ENCODE results near the gene JUNB.
A peak's percentile ranks its signal among the peaks of the same experiment; 100 is the strongest.

Gene JUNB

DNA sequence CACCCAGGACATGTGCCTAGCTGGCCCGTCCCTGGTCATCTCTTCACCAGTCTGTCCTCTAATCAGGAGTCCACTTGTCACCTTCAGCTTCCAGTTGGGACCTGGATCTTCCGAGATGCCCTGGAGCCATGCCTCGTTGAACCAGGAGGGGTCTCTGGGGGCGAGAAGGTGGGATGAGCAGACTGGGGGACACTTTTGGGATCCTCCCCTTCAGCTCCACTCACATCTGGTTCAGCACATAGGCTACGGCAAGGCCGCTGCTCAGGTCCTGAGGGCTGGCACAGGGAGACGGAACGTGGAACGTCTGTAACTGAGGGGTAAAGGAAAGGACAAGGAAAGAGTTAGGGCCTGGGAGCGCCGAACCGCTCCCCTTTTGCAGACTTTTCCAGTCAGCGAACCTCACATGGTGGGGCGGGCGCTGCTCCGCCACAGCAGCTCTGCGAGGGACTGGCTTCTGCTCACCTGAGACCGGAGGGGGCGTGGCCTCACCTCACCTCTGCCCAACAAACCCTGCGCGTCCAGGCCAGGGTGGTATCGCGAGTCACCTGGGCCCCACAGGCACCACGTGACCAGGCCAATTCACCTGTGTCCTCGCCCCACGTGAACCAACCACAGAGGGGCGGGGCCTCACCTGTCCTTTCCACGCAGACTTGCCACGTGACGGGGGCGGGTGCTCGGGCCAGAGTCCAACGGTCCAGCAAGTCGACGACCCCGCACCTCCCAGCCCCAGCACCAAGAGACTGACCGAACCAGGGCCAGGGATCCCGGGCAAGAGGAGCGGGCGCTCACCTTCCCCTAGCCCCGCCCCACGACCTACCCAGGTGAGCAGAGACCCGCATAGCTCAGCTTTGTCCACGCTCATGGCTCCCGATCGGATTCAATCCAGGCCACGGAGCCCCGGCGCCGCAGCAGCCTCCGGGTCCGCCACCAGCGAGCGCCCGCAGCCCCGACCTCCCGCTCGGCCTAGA lies 16.4 kb upstream of the JUNB start, which contains the start of gene HOOK2:
Gene HOOK2, minus strand, starts transcription at position 965 of the 968 bp plus-strand sequence. Its CDS starts 103 bp downstream, at position 862.
- DNase-seq: peak; percentile 14

DNA sequence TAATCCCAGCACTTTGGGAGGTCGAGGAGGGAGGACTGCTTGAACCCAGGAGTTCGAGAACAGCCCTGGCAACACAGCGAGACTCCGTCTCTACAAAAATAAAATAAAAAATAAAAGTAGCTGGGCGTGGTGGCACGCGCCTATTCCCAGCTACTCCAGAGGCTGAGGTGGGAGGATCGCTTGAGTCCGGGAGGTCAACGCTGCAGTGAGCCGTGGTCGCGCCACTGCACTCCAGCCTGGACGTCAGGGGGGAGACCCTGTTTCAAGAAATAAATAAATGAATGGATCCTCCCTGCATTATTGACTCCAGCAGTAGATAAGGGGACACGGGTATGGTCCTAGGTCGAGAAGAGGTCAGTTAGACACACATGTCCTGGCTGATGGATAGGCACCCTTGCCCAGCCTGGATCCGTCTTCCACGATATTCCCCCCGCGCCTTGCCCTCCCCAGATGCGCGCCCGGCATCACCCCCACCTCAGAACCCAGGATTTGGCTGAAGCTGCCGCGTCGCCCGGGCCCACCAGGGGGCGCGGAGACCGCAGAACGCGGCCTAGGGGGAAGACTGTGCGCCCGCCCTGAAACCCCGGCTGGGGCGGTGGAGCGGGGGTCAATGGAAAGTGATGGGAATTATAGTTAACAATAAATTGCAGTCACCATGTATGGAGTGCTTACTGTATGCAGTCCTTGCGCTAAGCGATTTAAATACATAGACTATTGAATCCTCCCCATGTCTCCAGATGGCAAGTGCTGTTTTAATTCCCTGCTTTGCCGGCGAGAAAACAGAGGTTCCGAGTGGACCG lies 13.9 kb upstream of the JUNB start:
- peak; percentile 91 for DNase-seq

DNA sequence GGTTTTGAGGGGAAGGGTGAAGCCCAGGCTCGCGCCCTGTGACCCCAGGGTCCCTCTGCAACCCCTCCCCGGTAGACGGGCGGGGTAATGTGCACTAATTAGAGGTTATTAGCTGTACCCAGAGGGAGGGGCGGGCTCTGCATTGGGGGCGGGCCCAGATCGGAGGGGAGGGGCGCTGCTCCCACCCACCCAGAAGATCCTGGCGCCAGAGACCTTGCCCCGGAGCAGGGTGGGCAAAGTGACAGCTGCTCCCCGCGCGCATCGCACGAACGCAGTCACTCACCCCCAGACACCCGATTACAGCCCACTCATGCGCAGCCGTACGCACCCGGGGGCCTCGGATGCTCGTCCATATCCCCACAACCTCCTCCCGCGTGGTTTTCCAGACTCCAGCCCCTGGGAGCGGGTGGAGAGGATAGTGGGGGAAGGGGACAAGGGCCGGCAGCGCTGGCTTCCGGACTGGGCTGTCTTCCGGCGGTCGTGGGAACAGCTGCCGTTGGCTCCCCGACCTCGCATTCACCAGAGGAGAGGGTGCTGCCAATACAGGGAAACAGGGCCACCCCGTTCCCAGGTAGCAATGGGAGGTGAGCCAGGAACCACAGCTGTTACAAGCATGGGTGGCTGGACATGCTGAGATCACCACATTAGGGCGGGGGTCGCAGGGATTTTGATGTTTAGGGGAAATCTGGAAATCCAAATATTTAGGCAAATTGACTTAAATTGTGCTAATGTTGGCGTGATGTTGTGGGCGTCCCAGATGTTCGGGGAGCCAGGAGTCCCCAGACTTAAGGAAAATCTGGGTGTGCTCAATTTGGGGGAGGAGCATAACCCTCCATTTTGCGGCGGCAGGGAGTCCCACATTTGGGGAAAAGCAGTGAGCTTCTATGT lies 13.0 kb upstream of the JUNB start:
- peak; percentile 72 for DNase-seq

DNA sequence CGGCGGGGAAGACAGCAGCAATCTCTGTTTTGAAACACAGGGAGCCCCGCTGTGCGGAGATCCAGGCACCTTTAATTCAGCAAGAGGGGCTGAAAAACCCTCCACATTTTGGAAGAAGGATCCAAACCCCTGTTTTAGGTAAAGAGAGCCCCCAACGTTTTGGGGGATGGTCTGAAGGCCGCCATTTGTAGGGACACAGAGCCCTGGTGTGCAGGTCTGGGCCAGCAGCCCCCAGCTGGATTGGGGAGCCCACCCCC lies 12.5 kb upstream of the JUNB start:
- DNase-seq: no peak

DNA sequence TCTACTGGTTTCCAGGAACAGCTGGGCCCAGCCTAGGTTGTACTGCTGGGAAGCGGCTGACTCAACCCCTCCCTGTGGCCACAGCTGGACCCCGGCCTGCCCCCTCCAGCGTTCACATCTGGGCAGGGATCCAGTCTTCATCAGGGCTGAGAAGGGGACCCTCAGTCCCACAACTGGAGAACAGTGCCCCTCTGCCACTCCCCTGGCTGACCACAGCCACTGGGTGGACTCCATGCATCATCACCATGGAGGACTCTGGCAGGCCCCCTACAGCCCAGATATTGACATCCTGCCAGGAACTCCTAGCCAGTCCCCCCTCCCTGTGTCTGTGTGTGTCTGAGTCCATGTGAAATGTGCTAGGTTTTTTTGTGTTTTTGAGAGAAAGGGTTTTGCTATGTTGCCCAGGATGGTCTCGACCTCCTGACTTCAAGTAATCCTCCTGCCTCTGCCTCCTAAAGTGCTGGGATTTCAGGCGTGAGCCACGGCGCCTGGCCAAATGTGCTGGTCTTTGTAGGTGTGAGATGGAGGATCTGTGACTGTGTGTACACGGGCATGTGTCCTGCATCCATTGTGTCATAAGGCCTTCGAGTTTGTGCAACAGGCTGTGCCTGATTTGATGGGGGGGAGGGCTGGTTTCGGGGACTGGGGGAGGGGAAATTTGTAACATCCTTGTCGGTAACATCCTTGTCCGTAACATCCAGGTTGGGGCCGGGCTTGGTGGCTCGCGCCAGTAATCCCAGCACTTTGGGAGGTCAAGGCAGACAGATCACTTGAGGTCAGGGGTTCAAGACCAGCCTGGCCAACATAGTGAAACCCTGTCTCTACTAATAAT lies 11.9 kb upstream of the JUNB start:
- DNase-seq: peak; percentile 31

DNA sequence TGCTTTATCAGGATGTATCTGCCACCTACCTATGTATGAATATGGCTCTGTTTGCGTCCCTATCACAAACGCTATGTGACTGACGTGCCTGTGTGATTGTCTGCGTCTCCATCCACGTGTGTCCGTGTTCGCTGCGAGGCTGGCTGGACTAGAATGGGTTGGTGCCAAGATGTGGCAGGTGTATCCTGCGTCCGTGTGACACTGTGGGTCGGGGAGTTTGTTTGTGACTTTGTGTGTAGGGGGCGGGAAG lies 9.2 kb upstream of the JUNB start:
- no peak for DNase-seq

DNA sequence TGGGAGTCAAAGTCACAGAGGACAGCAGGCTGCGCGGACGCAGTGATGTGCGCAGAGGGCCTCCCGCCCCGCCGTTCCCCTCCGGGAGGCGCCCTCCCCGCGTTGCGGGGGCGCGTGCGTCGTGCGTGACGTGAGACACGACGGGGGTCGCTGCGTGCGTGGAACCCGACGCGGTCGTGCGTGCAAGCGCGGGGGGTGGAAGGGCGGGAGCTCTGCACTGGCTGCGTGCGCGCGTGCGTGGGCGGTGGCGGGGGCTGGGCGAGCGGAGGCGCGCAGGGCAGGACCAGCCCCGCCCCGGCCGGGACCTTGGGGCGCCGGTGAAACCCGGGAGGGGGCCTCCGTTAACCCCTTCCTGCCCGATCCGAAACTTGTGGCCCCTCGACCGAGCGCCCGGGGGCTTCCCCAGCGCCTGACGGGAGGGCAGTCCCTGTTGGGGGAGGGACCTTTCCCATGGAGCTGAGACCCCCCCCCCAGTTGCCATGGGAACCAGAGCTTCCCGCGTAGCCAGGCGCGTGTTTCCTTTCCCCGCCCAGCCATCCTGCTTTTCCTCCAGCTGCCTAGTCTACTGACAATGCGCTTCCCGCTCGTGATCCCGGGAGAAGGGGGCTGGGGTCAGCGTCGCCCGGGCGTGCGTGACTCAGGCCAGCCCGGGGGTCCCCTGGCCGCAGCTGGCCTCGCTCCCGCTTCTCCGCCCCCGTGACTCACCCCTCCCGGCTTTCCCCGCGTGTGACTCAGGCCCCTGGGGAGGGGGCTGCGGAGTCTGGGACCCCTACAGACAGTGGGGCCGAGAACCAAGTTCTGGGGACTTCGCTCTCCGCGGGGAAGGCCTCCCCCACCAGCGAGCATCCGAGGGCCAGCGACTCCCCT lies 8.6 kb upstream of the JUNB start:
- peak; percentile 96 for DNase-seq

DNA sequence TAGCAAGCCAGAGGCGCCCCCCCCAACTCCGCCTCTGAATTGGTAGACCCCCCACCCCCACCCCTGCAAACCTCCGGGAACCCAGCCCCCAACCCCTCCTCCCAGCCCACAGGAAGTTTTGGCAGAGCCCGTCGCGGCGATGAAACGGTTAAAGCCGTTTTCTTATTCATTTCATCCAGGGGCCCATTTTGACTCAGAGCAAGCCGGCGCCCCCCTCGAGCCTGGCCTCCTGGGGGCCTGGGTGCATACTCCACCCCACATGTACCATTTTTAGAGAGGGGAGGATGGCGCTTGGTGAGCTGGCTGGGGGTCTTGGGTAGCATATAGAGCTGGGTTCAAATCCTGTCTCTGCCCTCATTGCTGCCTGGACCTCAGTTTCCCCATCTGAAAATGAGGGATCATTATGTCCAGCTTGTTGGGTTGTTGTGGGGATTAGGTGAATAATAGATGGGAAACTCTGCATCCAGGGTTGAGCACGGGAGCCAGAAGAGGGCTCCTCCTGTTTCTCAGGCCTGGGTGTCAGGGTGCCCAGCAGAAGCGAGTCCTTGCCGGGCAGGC lies 7.9 kb upstream of the JUNB start:
- peak; percentile 93 for DNase-seq

DNA sequence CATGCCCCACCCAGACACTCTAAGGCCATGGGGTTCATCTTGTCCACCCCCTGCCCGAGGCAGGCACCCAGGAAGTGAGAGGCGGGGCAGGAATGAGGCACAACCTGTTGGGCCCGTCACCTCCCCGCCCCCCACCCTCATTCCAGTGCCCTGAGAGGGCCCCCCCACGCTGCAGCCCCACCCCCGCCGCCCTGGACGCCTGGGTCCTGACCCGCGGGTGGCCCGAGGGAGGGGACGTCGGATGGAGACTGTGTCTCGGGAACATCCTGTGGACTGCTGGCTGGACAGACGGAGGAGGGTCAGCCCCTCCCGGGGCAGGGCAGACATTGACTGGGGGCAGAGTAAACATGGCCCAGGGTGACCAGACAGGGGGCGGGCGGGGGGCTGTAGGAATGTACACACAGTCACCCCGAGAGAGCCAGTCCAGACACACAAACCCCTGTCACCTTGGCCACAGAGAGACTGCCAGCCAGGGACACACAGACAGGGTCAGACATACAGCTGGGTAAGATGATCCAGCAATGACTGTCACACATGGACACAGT lies 7.4 kb upstream of the JUNB start:
- DNase-seq: peak; percentile 60

DNA sequence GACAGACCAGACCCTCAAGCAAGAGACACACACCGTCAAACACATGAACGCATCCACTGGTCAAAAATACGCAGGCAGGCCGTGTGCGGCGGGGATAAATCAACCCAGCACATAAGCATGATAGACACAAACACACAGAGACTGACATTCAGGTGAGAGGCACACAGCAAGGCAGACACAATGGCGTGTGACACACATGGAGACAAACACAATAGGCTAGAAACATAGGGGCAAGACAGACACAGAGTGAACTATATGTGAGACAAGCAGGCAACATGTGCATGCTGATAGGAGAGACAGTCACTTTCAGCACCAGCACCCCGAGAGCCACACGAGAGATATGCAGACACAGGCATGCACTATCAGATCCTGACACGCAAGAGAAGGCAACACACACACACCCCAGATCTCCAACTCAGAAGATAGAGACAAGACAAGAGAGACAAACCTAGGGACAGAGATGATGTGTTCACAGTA lies 6.9 kb upstream of the JUNB start:
- DNase-seq: peak; percentile 44

DNA sequence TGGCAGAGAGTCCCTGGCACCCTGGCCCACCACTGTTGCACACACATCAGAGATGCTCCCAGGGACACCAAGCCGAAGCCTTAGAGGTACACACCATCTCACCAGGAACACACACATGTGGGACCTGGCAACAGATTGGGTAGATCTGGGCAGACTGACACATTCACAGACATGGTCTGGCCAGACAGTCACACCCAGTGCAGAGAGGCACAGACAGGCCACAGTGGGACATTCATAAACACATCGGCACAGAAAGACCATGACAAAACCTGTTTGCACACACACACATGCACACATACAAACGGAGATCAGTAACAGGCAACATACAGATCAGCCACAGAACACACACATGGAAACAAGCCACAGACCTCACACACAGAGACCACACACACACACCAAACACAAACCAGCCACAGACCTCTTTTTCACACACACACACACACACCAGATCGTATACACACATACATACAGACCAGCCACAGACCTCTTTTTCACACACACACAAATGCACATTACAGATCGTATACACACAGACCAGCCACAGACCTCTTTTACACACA lies 6.3 kb upstream of the JUNB start:
- peak; percentile 49 for DNase-seq

DNA sequence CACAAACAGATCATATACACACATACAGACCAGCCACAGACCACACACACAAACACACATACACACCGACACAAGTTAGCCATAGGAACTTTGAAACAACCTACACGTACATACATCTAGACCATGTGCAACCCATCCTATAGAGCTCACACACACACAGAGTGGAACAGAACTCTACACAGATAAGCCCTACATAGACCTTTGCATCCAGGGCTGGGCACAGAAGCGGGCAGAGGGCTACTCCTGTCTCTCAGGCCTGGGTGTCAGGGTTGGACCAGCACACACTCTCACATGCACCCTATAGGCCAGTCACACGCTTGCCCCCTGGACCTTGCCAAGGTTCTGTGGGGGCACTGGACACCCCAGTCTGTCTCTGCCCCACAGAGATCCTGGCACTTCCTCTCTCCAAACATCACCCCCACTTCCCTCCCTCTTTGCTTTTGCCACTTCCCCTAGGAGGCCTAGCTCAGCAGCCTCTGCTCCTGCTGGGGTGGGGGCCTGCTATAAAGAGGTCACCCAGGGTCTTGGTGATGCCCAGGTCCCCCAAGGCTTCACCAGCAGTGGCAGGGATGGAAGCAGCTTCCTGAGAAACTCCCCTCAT lies 5.8 kb upstream of the JUNB start:
- peak; percentile 32 for DNase-seq

DNA sequence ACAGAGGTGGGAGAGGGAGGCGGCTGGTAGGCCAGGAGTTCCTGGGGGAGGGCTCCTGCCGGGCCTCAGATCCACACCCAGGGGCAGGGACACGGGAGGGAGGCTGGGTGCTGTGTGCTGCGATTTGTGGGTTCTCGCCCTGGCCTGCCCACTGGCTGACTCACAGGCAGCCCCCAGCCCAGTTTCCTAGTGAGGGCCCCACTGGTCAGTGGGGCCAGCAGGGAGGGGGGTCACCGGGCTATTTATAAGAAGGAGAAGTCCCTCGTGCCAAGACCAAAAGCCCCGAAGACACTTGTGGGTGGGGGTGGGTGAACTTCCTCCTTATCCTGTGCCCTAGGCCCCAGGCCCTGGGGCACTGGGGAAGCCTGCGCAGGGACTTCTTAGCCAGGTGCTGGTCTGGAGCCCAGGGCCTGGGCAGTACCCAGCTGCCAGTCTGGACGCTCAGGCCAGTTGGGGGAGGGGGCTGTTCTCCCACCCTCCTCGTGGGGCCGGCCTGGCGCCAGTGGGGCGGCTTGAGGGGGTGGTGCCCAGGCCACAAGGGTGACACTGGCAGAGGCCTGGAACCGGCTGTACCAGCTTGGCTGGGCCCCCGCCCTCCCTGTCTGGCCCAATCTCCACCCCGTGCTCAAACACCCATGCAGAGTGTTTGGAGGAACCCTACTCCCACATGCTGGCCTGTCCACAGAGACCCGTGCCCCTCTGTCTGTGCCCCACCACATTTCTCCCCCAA lies 5.0 kb upstream of the JUNB start:
- peak; percentile 27 for DNase-seq

DNA sequence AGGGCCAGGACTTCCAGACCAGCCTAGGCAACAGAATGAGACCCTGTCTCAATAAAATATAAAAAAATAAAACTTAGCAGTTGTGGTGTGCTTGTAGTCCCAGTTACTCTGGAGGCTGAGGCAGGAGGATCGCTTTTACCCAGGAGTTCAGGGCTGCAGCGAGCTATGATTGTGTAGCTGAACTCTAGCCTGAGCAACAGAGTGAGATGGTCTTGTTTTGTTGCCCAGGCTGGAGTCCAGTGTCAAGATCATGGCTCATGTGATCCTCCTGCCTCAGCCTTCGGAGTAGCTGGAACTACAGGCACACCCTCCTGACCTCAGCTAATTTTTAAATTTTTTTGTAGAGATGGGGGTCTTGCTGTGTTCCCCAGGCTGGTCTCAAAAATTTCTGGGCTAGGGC lies 4.3 kb upstream of the JUNB start:
- no peak for DNase-seq

DNA sequence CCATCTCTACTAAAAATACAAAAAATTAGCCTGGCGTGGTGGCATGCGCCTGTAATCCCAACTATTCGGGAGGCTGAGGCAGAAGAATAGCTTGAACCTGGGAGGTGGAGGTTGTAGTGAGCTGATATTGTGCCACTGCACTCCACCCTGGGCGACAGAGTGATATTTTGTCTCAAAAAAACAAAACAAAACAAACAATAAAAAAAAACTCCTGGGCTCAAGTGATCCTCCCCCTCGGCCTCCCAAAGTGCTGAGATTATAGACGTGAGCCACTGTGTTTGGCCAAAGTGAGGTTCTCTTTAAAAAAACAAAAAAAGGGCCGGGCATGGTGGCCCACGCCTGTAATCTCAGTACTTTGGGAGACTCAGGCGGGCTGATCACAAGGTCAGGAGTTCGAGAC lies 3.8 kb upstream of the JUNB start:
- no peak for DNase-seq

DNA sequence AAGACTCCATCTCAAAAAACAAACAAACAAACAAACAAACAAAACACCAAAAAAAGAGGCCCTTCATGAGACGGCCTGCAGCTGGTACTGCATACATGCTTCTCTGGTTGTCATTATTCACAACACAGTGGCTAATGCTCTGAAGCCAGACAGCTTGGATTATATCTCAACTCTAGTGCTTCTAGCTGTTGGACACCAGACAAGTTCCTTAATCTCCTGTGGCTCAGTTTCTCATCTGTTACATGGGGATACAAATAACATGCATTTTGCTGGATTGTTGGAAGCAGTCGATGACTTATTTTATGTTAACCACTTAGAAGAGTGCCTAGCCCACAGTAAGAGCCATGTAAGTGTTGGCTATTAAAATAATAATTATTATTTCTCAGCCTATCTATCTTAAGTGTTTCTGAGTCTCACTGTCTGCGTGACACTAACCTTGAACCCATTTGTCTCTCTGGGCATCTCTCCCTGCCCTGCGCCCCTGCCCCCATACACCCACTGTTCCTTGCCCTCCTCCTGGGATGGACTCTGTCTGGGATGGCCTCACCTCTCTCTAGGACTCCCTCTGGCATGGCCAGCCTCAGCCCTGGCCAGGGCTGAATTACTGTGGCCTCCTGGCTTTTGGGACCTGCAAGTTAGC lies 3.1 kb upstream of the JUNB start:
- no peak for DNase-seq

DNA sequence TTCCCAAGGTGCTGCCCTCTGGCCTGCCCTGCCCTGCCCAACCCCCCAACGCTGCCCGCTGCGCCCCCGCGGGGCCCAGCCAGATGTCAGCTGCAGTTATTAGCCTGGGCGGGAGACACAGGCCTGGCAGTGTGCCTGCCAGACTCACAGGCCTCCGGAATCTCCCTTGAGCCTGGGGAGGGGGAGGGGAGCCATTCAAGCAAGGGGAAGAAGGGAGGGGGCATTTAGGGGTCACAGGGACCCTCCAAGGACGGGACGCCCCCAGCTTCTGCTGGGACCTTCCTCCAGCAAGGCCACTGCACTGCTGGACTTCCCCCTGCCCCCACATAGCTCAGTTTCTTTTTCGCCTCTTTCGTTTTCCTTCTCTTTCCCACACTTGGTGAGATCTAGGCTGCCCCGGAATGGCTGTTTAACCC lies 2.6 kb upstream of the JUNB start:
- DNase-seq: peak; percentile 69

DNA sequence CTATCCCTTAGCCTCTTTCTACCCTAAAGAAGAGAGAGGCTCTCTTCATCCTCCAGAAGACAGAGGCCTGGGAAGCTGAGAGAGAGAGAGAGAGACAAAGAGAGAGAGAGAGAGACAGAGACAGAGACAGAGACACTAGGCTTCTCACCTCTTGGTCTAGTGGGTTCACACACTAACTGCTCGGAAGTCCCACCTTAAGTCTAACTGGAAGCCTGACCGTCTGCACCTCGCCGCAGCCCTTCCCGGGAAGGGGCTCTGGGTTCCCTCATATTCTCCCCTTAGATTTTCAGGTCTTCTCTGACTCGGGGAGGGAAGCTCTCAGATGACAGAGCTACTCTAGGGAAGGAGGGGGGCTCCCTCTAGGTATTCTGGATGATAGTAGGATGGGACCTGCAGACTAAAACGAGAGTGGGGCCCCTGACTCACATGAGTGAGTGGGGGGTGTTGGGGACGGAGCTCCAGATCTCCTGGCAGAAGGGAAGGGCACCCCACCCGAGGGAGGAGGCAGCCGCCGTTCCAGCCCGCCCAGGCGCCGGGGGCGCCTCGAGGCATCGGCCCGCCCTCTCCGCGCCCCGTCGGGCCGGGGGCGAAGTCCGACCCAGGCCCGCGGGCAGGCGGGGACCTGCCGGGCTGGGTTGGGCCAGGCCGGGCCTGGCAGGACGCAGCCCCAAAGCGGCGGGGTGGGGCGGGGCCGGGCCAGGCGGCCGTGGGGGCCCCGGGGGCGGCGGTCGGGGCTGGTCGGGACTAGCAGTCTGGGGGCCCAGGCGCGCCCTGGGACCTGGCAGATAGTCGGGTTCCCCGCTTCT lies 2.0 kb upstream of the JUNB start:
- DNase-seq: peak; percentile 41
